Progenitor cell of endocrine pancreas (in vitro differentiated cells): ENCODE data around the gene MIXL1. TPM values are rescaled to one million over a fixed set of nuclear protein-coding genes. Genes with fewer than 3 reads are reported as not detected.

Source experiments
- DNase-seq: peaks from one replicate; pipeline ENCODE4 v3.0.0; 2021; ENCODE audit warnings: low spot score; ENCODE audit not compliant: unreplicated experiment
- H3K27ac Mint-ChIP-seq: 2 replicates; pipeline ENCODE4 v1.8.0; 2021; ENCODE audit warnings: mild to moderate bottlenecking, moderate library complexity, mixed read lengths
- H3K27me3 Mint-ChIP-seq: 2 replicates; pipeline ENCODE4 v1.8.0; 2021; ENCODE audit warnings: mixed read lengths
- H3K36me3 Mint-ChIP-seq: 2 replicates; pipeline ENCODE4 v1.8.0; 2022; ENCODE audit warnings: mixed read lengths; ENCODE audit not compliant: insufficient read depth
- H3K4me1 Mint-ChIP-seq: 2 replicates; pipeline ENCODE4 v1.8.0; 2021; ENCODE audit warnings: low read depth, mixed read lengths
- H3K4me3 Mint-ChIP-seq: 2 replicates; pipeline ENCODE4 v1.8.0; 2021; ENCODE audit warnings: low read depth, mild to moderate bottlenecking, moderate library complexity, mixed read lengths
- H3K9me3 Mint-ChIP-seq: 2 replicates; pipeline ENCODE4 v1.8.0; 2021; ENCODE audit warnings: low read depth, mixed read lengths
- total RNA-seq: library from RNA; stranded (reverse); gene quantifications from 2 replicates; pipeline ENCODE4 v1.2.1, GENCODE V29; 2021
- TF ChIP-seq, protein P1 (sequence below): fragments of 200-600 bp; sonication (generic); IDR thresholded peaks from one replicate; pipeline ENCODE4 v1.5.0; 2021; ENCODE audit warnings: antibody characterized with exemption, mild to moderate bottlenecking; ENCODE audit not compliant: unreplicated experiment

Gene MIXL1
- total RNA-seq, 1 donor from 2014 or later, result 1.7 TPM

DNA sequence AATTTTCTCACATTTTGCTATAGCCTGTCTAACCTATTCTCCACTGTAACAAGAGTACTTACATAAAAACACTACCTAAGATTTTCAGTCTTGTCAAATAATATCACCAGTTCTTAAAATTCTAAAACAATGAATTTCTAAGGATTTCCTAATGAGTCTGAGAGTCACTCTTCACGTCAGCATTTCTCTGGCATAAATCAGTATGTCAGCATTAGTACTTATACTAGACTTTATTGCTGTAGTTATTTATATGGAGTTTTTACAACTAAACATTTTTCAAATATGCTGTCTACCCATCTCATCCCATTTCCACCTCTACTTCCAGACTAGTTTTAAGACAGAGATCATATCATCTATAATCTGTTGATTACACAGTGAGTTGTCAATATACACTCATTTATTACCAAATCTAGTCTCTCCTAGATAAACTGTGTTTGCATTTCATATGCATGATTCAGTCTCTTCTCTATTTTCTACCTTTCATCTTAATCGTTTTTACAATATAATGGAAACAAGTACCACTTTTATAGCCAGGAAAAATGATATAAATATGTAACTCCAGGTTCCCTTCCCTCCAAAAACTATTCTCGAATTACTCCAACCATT lies 52.7 kb downstream of the MIXL1 start:
- TF ChIP-seq, protein P1, sequence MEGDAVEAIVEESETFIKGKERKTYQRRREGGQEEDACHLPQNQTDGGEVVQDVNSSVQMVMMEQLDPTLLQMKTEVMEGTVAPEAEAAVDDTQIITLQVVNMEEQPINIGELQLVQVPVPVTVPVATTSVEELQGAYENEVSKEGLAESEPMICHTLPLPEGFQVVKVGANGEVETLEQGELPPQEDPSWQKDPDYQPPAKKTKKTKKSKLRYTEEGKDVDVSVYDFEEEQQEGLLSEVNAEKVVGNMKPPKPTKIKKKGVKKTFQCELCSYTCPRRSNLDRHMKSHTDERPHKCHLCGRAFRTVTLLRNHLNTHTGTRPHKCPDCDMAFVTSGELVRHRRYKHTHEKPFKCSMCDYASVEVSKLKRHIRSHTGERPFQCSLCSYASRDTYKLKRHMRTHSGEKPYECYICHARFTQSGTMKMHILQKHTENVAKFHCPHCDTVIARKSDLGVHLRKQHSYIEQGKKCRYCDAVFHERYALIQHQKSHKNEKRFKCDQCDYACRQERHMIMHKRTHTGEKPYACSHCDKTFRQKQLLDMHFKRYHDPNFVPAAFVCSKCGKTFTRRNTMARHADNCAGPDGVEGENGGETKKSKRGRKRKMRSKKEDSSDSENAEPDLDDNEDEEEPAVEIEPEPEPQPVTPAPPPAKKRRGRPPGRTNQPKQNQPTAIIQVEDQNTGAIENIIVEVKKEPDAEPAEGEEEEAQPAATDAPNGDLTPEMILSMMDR, result no peak
- H3K4me1 Mint-ChIP-seq, result peaks cover 10% of the 10 kb centered on the region
- H3K9me3 Mint-ChIP-seq, result no peaks in the 10 kb centered on the region
- no peaks in the 10 kb centered on the region for H3K27me3 Mint-ChIP-seq
- H3K4me3 Mint-ChIP-seq, result no peak overlapping the region
- H3K36me3 Mint-ChIP-seq, result peaks cover 6% of the 10 kb centered on the region
- no peak overlapping the region for H3K27ac Mint-ChIP-seq
- no peak for DNase-seq

Other genes starting within 250 kb of the MIXL1 start
- gene SDE2, start 224.3 kb upstream of the MIXL1 start, total RNA-seq, result 15.0 and 15.1 TPM in 2 replicates
- 1,238 and 1,313 TPM in 2 replicates for gene H3-3A, start 160.9 kb upstream of the MIXL1 start, total RNA-seq
- 29.3 and 31.6 TPM in 2 replicates for gene ACBD3, start 36.9 kb upstream of the MIXL1 start, total RNA-seq
- gene LIN9, start 85.5 kb downstream of the MIXL1 start, total RNA-seq, result 8.2 and 8.6 TPM in 2 replicates
- gene PARP1, start 184.4 kb downstream of the MIXL1 start, total RNA-seq, result 153 and 159 TPM in 2 replicates